Heart right ventricle (tissue), 16 donors: ENCODE measurements around the gene HAPLN3. TPM values are rescaled to one million over a fixed set of nuclear protein-coding genes. Genes with fewer than 3 reads are reported as not detected.
A peak's percentile ranks its signal among the peaks of the same experiment; 100 is the strongest.
"Not testable (repeated sequence)": the region's sequence is repeated elsewhere in the genome, so short reads cannot be mapped to it uniquely, and the experiment has no call there.

ENCODE experiments used
- ATAC-seq, 8 donors: fragments of 200-7000 bp; cut with Tn5 transposase; one replicate each; pipeline ENCODE4 v1.9.1; 2020; ENCODE audit warnings: mild to moderate bottlenecking in 8 of 8, moderate library complexity in 8 of 8, moderate number of reproducible peaks in 1 of 8
- DNase-seq, 2 donors: peaks; one replicate each; pipeline ENCODE4 v3.0.0-alpha.2; 2020
- H3K27ac ChIP-seq, 10 donors: fragments of 200-600 bp; sonication (generic) in 2 of 10; one replicate each; pipeline versions ENCODE4 v1.5.0 to v1.8.0; 2020 to 2022; ENCODE audit warnings: mild to moderate bottlenecking in 3 of 10
- H3K27me3 ChIP-seq, 7 donors: fragments of 200-600 bp; one replicate each; pipeline ENCODE4 v1.8.0; 2021 to 2022; ENCODE audit warnings: mild to moderate bottlenecking in 2 of 7
- H3K36me3 ChIP-seq, 9 donors: fragments of 200-600 bp; sonication (generic) in 1 of 9; one replicate each; pipeline versions ENCODE4 v1.5.0 to v1.8.0; 2020 to 2022; ENCODE audit warnings: mild to moderate bottlenecking in 2 of 9
- H3K4me1 ChIP-seq, 9 donors: fragments of 200-600 bp; sonication (generic) in 1 of 9; one replicate each; pipeline versions ENCODE4 v1.5.0 to v1.8.0; 2020 to 2022; ENCODE audit warnings: mild to moderate bottlenecking in 4 of 9
- H3K4me3 ChIP-seq, 10 donors: fragments of 200-600 bp; sonication (generic) in 2 of 10; one replicate each; pipeline versions ENCODE4 v1.5.0 to v1.8.0; 2020 to 2022; ENCODE audit warnings: mild to moderate bottlenecking in 7 of 10, moderate library complexity in 2 of 10
- H3K9me3 ChIP-seq, 11 donors: fragments of 200-600 bp in 10 of 11; sonication (generic) in 2 of 11; one replicate each; pipeline versions ENCODE4 v1.5.0 to v1.8.0; 2013 to 2022; ENCODE audit warnings: mild to moderate bottlenecking in 2 of 11, control low read depth in 1 of 11, moderate library complexity in 1 of 11
- WGBS, 2 donors: extraction: QIAGEN DNeasy Blood & Tissue Kit; methylation state at CpG; one replicate each; pipeline ENCODE4 v1.1.7; 2013; ENCODE audit warnings: inconsistent platforms in 1 of 2; 5-methylcytosine and 5-hydroxymethylcytosine counted together
- intact Hi-C, 10 donors: fragments of 100-400 bp; cut with DNase I; formaldehyde crosslinking; loops; one replicate each; pipeline versions ENCODE4 v1.11.1 to v1.14.2; 2022
- polyA plus RNA-seq, 2 donors: library from polyadenylated mRNA; stranded (reverse); fragments of 200-250 nt; gene quantifications; one replicate each; pipeline ENCODE4 v1.2.3, GENCODE V29; 2013
- total RNA-seq, 10 donors: library from RNA; stranded (reverse); fragmentation: NEBNext Ultra II Directional in 3 of 10; extraction: Animal tissue kit (Norgen Biotek cat#: 25700) in 3 of 10; gene quantifications; one replicate each; pipeline versions ENCODE4 v1.2.1 to v1.2.4, GENCODE V29; 2021 to 2023
- TF ChIP-seq, protein P1 (sequence below), 9 donors: fragments of 200-600 bp; sonication (generic) in 2 of 9; IDR thresholded peaks; one replicate each; pipeline versions ENCODE4 v1.5.0 to v1.8.0; 2021 to 2022; ENCODE audit warnings: antibody characterized with exemption in 9 of 9, mild to moderate bottlenecking in 5 of 9, moderate library complexity in 1 of 9
- donor health status: Arrhythmogenic right ventricular cardiomyopathy.
- donor health status: ischemic (EF 13 %, LVEDD 7.1; RV severe dilation, severe dysfunction).
- donor health status: healthy with polysubstance abuse.
- donor health status: DM: no; HTN: yes; CAD: no.
- donor health status: DM: no; HTN: no; CAD: no.
- donor health status: ischemic (EF 25% LVEDD 6.9; RV normal size, moderate dysfunction).
- donor health status: ischemic (EF 25% LVEDD 5.7; RV mildly dilated, moderate dysfunction).
- donor health status: healthy.
- donor health status: DM: yes; HTN: yes; CAD: no.
- donor health status: Ischemic cardiomyopathy.
- donor health status: ischemic (EF 35%, LVEDD 5.7; RV mildly dilated, moderate dysfunction).
- donor health status: nonischemic (EF 11% LVEDD 7.7; RV severe dilation, severe dysfunction).
- donor health status: DM: yes; HTN: yes; CAD: no.
- donor health status: PGD.
- donor health status: ischemic (EF 29% LVEDD 5.4; RV normal size, mild dysfunction).
- donor health status: nonischemic (EF 23%, LVEDD 6.1; RV moderate dilation, normal function).

The HAPLN3 gene
- total and polyA plus RNA-seq, 12 donors = 1.2 to 25.8 (median 3.8) TPM

DNA sequence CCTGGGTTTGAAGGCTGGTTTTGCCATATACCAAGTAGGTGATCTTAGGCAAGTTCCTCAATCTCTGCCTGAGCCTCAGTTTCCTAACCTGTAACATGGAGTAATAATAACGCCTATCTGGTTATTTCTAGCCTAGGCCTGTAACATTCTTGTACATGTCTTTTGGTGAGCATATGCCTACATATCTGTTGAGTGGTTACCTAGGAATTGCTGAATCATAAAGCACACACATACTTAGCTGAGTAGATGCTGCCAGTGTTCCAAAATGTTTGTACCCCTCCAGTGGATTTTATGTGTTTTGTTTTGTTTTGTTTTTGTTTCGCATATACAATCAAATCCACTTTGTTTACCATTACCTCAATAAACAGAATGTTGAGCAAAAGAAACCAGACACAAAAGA, 35.2 kb upstream of the HAPLN3 start:
- H3K36me3 ChIP-seq = no peaks in the 10 kb centered on the region
- ATAC-seq (no peak), DNase-seq (no peak)
- peak overlapping the region in 1 of 10 donors; percentile 71 for H3K27ac ChIP-seq
- TF ChIP-seq, protein P1, sequence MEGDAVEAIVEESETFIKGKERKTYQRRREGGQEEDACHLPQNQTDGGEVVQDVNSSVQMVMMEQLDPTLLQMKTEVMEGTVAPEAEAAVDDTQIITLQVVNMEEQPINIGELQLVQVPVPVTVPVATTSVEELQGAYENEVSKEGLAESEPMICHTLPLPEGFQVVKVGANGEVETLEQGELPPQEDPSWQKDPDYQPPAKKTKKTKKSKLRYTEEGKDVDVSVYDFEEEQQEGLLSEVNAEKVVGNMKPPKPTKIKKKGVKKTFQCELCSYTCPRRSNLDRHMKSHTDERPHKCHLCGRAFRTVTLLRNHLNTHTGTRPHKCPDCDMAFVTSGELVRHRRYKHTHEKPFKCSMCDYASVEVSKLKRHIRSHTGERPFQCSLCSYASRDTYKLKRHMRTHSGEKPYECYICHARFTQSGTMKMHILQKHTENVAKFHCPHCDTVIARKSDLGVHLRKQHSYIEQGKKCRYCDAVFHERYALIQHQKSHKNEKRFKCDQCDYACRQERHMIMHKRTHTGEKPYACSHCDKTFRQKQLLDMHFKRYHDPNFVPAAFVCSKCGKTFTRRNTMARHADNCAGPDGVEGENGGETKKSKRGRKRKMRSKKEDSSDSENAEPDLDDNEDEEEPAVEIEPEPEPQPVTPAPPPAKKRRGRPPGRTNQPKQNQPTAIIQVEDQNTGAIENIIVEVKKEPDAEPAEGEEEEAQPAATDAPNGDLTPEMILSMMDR (IDR thresholded peaks at IDR 0.05) = no peak
- H3K4me1 ChIP-seq = peaks cover 5 to 30% (median 25%) of the 10 kb centered on the region in 9 donors
- intact Hi-C loops = no loop called here
- H3K9me3 ChIP-seq = peaks cover 0 to 18% (median 0%) of the 10 kb centered on the region in 11 donors
- WGBS, 2 donors = 92 to 94% methylated on average over 2 of the region's 2 CpGs
- H3K4me3 ChIP-seq = no peak overlapping the region
- no peaks in the 10 kb centered on the region for H3K27me3 ChIP-seq

DNA sequence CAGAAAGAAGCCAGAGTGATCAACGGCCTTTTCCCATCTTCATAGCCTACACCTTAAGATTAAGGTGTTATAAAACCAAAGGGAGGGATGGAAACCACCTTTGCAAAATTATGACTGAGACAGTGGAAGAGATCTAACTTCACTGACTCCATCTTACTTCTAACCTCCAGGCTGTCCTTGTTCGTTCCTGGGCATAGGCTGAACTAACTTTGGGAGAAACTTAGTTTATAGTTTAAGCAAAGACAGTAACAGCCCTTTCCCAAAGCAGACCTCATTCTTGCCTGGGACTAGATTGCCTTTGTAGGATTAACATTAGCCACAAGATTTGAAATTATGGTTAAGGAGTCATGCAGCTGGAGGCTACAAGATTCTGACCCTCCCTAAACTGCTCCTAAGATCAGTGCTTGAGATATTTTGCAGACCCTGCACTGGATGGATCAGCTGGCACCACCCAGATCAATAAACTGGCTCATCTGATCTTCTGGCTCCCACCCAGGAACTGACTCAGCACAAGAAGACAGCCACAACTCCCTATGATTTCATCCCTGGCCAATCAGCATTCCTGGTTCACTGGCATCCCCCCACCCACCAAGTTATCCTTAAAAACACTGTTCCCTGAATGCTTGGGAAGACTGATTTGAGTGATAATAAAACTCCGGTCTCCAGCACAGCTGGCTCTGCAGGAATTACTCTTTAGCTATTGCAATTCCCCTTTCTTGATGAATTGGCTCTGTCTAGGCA, 34.2 kb upstream of the HAPLN3 start:
- H3K27me3 ChIP-seq, DNase-seq, intact Hi-C loops, H3K27ac ChIP-seq, H3K4me3 ChIP-seq, ATAC-seq, H3K36me3 ChIP-seq: not testable (repeated sequence)
- peaks cover 5 to 30% (median 25%) of the 10 kb centered on the region in 9 donors for H3K4me1 ChIP-seq
- H3K9me3 ChIP-seq = peaks cover 0 to 16% (median 0%) of the 10 kb centered on the region in 11 donors
- 76 to 81% methylated on average over 3 of the region's 3 CpGs for WGBS, 2 donors

DNA sequence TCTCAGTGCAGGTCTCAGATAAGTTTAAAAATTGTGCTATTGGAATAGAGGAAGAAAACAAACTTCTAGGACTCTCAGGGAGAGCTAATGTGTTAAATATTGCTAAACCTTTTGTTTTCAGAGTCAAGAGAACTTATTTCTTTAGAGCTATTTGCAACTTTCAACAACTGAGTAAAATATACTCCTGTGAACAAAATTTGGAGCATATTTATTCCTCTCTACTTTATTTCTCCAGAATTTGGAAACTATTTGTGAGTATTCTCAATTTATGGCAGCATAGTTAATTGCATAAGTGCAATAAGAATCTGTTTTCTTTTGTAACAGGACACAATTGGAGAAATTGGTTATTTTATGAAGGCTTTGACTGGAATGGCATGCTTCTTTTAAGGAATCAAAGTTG, 32.8 kb upstream of the HAPLN3 start:
- DNase-seq, intact Hi-C loops, H3K27ac ChIP-seq, ATAC-seq, H3K4me3 ChIP-seq, H3K36me3 ChIP-seq, H3K27me3 ChIP-seq: not testable (repeated sequence)
- H3K9me3 ChIP-seq = peaks cover 0 to 11% (median 0%) of the 10 kb centered on the region in 11 donors
- peaks cover 3 to 28% (median 18%) of the 10 kb centered on the region in 9 donors for H3K4me1 ChIP-seq

- H3K4me1 ChIP-seq, H3K27me3 ChIP-seq, H3K4me3 ChIP-seq, H3K36me3 ChIP-seq, intact Hi-C loops, DNase-seq: not testable (repeated sequence)
- peak overlapping the region in 4 of 10 donors; percentile 4 to 53 (median 26) for H3K27ac ChIP-seq
- 70 to 76% methylated on average over 2 of the region's 2 CpGs for WGBS, 2 donors
- peak in 1 of 8 donors; percentile 81 for ATAC-seq
- peaks cover 0 to 11% (median 0%) of the 10 kb centered on the region in 11 donors for H3K9me3 ChIP-seq
Measured at GRCh38 chr15:88925648-88926047, 30.3 kb upstream of the HAPLN3 start.

GRCh38 chr15:88920892-88921435, 25.6 kb upstream of the HAPLN3 start:
- H3K36me3 ChIP-seq, H3K27me3 ChIP-seq, DNase-seq, H3K27ac ChIP-seq, H3K9me3 ChIP-seq, ATAC-seq, H3K4me3 ChIP-seq: not testable (repeated sequence)
- intact Hi-C loops = loop anchor here in 1 of 10 donors (1.0 kb wide), 1 partner anchor 77 kb away; no protein-coding TSS in a partner anchor
- peaks cover 0 to 33% (median 7%) of the 10 kb centered on the region in 9 donors for H3K4me1 ChIP-seq
- 92 to 93% methylated on average over 12 of the region's 12 CpGs for WGBS, 2 donors

- H3K9me3 ChIP-seq = no peaks in the 10 kb centered on the region
- no peaks in the 10 kb centered on the region for H3K27me3 ChIP-seq
- H3K4me3 ChIP-seq = no peak overlapping the region
- DNase-seq (no peak), ATAC-seq (no peak)
- 78 to 83% methylated on average over 9 of the region's 9 CpGs for WGBS, 2 donors
- no peaks in the 10 kb centered on the region for H3K36me3 ChIP-seq
- TF ChIP-seq, protein P1 (IDR thresholded peaks at IDR 0.05) = no peak
- no peak overlapping the region for H3K27ac ChIP-seq
- intact Hi-C loops = no loop called here
- peaks cover 0 to 34% (median 7%) of the 10 kb centered on the region in 9 donors for H3K4me1 ChIP-seq
Measured at GRCh38 chr15:88920186-88920891, 25.0 kb upstream of the HAPLN3 start.
